OCI-LY7 (cell line): ENCODE results near the gene DEPP1.

Experiments
- EZH2phosphoT487 ChIP-seq: fragments of 200-600 bp; sonication (generic); IDR thresholded peaks from 2 replicates; pipeline ENCODE4 v1.6.1; 2018; ENCODE audit warnings: low read depth, borderline replicate concordance, mild to moderate bottlenecking, mixed run types, antibody characterized with exemption, low read length, moderate library complexity, mixed read lengths
- TF ChIP-seq, protein P1 (sequence below): fragments of 200-600 bp; sonication (generic); conservative IDR thresholded peaks from 2 replicates; pipeline ENCODE4 v1.5.1; 2014; ENCODE audit warnings: mild to moderate bottlenecking, antibody characterized with exemption, low read length, moderate library complexity, mixed read lengths

DNA sequence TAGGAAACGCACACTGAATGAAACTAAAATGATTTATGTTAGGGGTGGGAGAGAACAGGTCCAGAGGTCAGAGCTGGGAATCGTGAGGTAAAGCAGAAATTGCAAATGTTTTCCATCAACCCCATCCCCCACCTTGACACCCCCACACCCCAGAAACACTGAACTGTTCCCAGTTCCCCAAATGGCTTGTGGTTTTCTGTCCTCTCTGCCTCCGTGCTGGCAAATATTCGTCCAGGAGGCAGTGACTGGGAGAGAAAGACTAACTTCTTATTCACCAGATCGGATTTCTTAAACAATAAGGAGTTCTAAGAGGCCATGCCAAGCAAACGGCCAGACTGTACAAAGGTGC lies 19.7 kb downstream of the DEPP1 start:
- TF ChIP-seq, protein P1, sequence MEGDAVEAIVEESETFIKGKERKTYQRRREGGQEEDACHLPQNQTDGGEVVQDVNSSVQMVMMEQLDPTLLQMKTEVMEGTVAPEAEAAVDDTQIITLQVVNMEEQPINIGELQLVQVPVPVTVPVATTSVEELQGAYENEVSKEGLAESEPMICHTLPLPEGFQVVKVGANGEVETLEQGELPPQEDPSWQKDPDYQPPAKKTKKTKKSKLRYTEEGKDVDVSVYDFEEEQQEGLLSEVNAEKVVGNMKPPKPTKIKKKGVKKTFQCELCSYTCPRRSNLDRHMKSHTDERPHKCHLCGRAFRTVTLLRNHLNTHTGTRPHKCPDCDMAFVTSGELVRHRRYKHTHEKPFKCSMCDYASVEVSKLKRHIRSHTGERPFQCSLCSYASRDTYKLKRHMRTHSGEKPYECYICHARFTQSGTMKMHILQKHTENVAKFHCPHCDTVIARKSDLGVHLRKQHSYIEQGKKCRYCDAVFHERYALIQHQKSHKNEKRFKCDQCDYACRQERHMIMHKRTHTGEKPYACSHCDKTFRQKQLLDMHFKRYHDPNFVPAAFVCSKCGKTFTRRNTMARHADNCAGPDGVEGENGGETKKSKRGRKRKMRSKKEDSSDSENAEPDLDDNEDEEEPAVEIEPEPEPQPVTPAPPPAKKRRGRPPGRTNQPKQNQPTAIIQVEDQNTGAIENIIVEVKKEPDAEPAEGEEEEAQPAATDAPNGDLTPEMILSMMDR: no peak
- no peak for TF ChIP-seq EZH2phosphoT487
